Hepatocyte (in vitro differentiated cells): ENCODE measurements around the gene MAPK8IP3. TPM values are rescaled to one million over a fixed set of nuclear protein-coding genes. Genes with fewer than 3 reads are reported as not detected.

Experiments used
- DNase-seq: peaks from one replicate; pipeline ENCODE4 v3.0.0-alpha.2; 2016; ENCODE audit warnings: low spot score
- H2AFZ ChIP-seq: fragments of 200-600 bp; sonication (generic); 2 replicates; pipeline ENCODE4 v1.6.0; 2016; ENCODE audit warnings: antibody characterized with exemption, mild to moderate bottlenecking
- H3K27ac ChIP-seq: fragments of 200-600 bp; sonication (generic); 2 replicates; pipeline ENCODE4 v1.5.1; 2016; ENCODE audit warnings: mild to moderate bottlenecking
- H3K27me3 ChIP-seq: fragments of 200-600 bp; sonication (generic); 2 replicates; pipeline ENCODE4 v1.6.1; 2016
- H3K36me3 ChIP-seq: fragments of 200-600 bp; sonication (generic); replicated peaks from 2 replicates; pipeline ENCODE4 v1.5.1; 2016; ENCODE audit warnings: low read depth; ENCODE audit not compliant: insufficient read depth
- H3K4me1 ChIP-seq: fragments of 200-600 bp; sonication (generic); 2 replicates; pipeline ENCODE4 v1.5.1; 2016; ENCODE audit warnings: mild to moderate bottlenecking, moderate library complexity; ENCODE audit not compliant: insufficient read depth
- H3K4me2 ChIP-seq: fragments of 200-600 bp; sonication (generic); 2 replicates; pipeline ENCODE4 v1.6.0; 2016
- H3K4me3 ChIP-seq: fragments of 200-600 bp; sonication (generic); 2 replicates; pipeline ENCODE4 v1.5.1; 2016; ENCODE audit warnings: mild to moderate bottlenecking
- H3K79me2 ChIP-seq: fragments of 200-600 bp; sonication (generic); 2 replicates; pipeline ENCODE4 v1.6.0; 2017; ENCODE audit warnings: mild to moderate bottlenecking
- H3K9me2 ChIP-seq: fragments of 200-600 bp; sonication (generic); replicated peaks from 2 replicates; pipeline ENCODE4 v1.6.0; 2017; ENCODE audit warnings: mild to moderate bottlenecking; ENCODE audit not compliant: insufficient read depth
- H3K9me3 ChIP-seq: fragments of 200-600 bp; sonication (generic); 2 replicates; pipeline ENCODE4 v1.5.1; 2016; ENCODE audit warnings: low read depth, mild to moderate bottlenecking
- H4K20me1 ChIP-seq: fragments of 200-600 bp; sonication (generic); 2 replicates; pipeline ENCODE4 v1.6.0; 2016; ENCODE audit warnings: mild to moderate bottlenecking; ENCODE audit not compliant: insufficient read depth, poor library complexity, severe bottlenecking
- EZH2 ChIP-seq: fragments of 200-600 bp; sonication (generic); IDR thresholded peaks from 2 replicates; pipeline ENCODE4 v1.6.1; 2016; ENCODE audit warnings: antibody characterized with exemption, mild to moderate bottlenecking, borderline replicate concordance
- EZH2phosphoT487 ChIP-seq: fragments of 200-600 bp; sonication (generic); IDR thresholded peaks from one replicate; pipeline ENCODE4 v1.6.1; 2018; ENCODE audit warnings: antibody characterized with exemption, mild to moderate bottlenecking, low read depth, moderate library complexity; ENCODE audit not compliant: unreplicated experiment, severe bottlenecking
- WGBS: methylation state at CpG from one replicate; pipeline ENCODE4 v1.1.6; 2016; ENCODE audit warnings: low lambda C conversion rate; ENCODE audit errors: missing lambda C conversion rate; 5-methylcytosine and 5-hydroxymethylcytosine counted together
- polyA plus RNA-seq: library from polyadenylated mRNA; unstranded; fragments of >200 nt; fragmentation: Nextera tagmentation; extraction: Ambion mirVana; gene quantifications from 2 replicates; pipeline ENCODE4 v1.2.1, GENCODE V29; 2016
- total RNA-seq: library from RNA; depleted of rRNA; stranded (reverse); fragments of >200 nt; gene quantifications from 2 replicates; pipeline ENCODE4 v1.2.3, GENCODE V29; 2014
- TF ChIP-seq, protein P1 (sequence below): fragments of 200-600 bp; sonication (generic); IDR thresholded peaks from 2 replicates; pipeline ENCODE4 v1.5.1; 2016; ENCODE audit warnings: antibody characterized with exemption, mild to moderate bottlenecking; ENCODE audit not compliant: poor library complexity

MAPK8IP3 gene
- total and polyA plus RNA-seq, 2 experiments from 2014 or later, result 42.3 to 44.9 TPM

DNA sequence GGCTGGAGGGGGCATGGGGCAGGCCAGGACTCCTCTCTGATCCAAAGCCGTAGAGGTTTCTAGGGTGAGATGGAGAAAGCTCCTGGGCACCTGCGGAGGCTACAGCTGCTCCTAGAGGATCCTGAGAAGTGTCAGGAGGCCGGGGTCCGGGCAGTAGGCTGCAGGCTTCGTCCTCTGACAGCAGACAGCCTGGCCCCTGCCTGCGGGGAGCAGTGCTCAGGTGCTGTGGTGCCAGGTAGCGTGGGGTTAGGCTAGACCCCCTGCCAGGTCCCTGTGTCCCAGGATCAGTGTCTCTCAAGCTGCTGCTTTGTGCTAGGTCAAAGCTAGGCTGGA, 68.4 kb downstream of the MAPK8IP3 start:
- Histone ChIP-seq H3K27ac (peak overlapping the region; percentile 98), H3K4me1 (peaks cover 29% of the 10 kb centered on the region)
- TF ChIP-seq, protein P1, sequence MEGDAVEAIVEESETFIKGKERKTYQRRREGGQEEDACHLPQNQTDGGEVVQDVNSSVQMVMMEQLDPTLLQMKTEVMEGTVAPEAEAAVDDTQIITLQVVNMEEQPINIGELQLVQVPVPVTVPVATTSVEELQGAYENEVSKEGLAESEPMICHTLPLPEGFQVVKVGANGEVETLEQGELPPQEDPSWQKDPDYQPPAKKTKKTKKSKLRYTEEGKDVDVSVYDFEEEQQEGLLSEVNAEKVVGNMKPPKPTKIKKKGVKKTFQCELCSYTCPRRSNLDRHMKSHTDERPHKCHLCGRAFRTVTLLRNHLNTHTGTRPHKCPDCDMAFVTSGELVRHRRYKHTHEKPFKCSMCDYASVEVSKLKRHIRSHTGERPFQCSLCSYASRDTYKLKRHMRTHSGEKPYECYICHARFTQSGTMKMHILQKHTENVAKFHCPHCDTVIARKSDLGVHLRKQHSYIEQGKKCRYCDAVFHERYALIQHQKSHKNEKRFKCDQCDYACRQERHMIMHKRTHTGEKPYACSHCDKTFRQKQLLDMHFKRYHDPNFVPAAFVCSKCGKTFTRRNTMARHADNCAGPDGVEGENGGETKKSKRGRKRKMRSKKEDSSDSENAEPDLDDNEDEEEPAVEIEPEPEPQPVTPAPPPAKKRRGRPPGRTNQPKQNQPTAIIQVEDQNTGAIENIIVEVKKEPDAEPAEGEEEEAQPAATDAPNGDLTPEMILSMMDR, result no peak
- no peak for TF ChIP-seq EZH2
- no peak for TF ChIP-seq EZH2phosphoT487

DNA sequence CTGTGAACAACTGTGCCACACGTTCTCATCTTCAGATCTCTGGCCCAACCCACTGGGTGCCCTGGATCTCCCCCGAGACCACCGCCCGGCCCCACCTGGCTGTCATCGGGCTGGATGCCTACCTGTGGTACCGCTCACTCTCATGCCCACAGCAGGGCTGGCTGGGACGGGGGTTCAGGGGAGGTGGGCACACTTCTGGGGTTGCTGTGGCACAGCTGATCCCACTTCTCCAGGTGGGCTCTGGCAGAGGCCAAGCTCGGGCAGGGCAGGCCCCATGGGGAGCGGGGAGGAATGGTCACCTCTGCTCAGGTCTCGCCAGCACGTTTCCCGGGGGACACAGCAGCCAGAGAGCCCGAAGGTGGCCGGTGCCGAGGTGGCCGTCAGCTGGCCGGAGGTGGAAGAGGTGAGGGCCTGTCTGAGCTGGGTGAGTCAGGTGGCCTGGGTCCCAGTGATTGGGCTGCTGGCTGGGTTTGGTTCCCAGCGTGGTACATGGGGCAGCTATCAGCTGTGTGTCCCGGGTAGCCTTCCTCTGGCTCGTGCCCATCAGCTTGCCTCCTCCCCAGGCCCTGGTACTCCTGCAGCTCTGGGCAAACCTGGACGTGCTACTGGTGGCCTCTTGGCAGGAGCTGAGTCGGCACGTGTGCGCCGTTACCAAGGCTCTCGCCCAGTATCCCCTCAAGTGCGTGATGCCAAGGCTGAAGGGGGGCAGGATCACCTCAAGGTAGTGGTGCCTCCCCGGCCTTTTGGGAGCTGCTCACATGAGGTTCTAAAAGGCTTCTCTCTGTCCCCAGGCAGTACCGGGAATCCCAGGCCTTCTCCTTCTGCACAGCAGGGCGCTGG, 69.2 kb downstream of the MAPK8IP3 start:
- Histone ChIP-seq H3K27me3 (no peaks in the 10 kb centered on the region), H3K4me2 (peak overlapping the region; percentile 100), H3K9me3 (no peaks in the 10 kb centered on the region), H3K36me3 (no peaks in the 10 kb centered on the region), H3K79me2 (peaks cover 35% of the 10 kb centered on the region), H4K20me1 (peaks cover 20% of the 10 kb centered on the region), H3K27ac (no peak overlapping the region), H3K4me3 (no peak overlapping the region), H3K4me1 (peaks cover 26% of the 10 kb centered on the region), H3K9me2 (no peaks in the 10 kb centered on the region), H2AFZ (no peak overlapping the region)
- WGBS, result 97% methylated on average over 30 of the region's 30 CpGs
- TF ChIP-seq, protein P1, result no peak
- TF ChIP-seq EZH2, result no peak
- TF ChIP-seq EZH2phosphoT487, result no peak
- DNase-seq, result no peak

More for the DNA sequence above, 68.4 kb downstream of the MAPK8IP3 start:
- peaks cover 34% of the 10 kb centered on the region for H3K79me2 ChIP-seq
- H4K20me1 ChIP-seq, result peaks cover 20% of the 10 kb centered on the region
- whole genome bisulfite sequencing, result 94% methylated on average over 7 of the region's 7 CpGs
- peak overlapping the region; percentile 88 for H3K4me3 ChIP-seq
- H3K4me2 ChIP-seq, result peak overlapping the region; percentile 100
- no peaks in the 10 kb centered on the region for H3K36me3 ChIP-seq
- H3K9me2 ChIP-seq, result no peaks in the 10 kb centered on the region
- H3K9me3 ChIP-seq, result no peaks in the 10 kb centered on the region
- no peaks in the 10 kb centered on the region for H3K27me3 ChIP-seq
- no peak overlapping the region for H2AFZ ChIP-seq
- no peak for DNase-seq

DNA sequence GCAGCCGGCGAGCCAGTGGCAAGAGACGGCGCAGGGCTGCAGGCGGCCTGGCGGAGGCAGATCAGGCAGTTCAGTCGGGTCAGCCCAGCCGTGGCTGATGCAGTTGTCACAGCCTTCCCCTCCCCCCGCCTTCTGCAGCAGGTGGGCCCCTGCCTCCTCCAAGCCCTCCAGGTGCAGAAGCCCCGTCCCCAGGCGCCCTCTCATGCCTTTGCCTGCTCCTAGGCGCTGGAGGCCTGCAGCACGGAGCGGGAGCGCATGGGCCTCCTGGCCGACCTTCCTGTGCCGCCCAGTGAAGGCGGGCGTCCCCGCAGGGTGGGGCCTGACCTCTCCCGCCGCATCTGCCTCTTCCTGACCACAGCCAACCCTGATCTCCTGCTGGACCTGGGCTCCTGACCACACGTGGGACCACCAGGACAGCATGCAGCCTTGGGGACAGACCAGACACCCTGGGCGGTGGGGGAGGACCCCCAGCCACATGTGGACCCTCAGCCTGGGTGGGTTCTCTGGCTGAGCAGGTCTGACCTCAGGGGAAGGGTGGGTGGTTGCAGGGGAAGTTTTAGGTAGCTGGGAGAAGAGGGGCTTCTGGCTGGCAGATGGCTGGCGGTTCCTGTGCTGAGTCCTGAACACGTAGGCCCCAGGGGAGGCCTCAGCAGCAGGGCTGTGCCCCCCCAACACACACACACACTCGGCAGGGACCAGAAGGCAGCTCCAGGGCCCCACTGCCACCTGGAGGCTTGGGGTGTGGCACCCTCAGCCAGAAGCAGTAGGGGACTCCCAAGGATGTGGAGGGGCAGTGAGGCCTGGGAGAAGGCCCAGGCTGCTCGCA, 70.1 kb downstream of the MAPK8IP3 start:
- H3K27me3 ChIP-seq, result no peaks in the 10 kb centered on the region
- WGBS, result 92% methylated on average over 24 of the region's 28 CpGs
- H3K9me2 ChIP-seq, result no peaks in the 10 kb centered on the region
- H3K4me3 ChIP-seq, result no peak overlapping the region
- H2AFZ ChIP-seq, result no peak overlapping the region
- peaks cover 42% of the 10 kb centered on the region for H3K79me2 ChIP-seq
- H3K27ac ChIP-seq, result no peak overlapping the region
- H3K9me3 ChIP-seq, result no peaks in the 10 kb centered on the region
- DNase-seq, result no peak
- H3K36me3 ChIP-seq, result no peaks in the 10 kb centered on the region
- peaks cover 20% of the 10 kb centered on the region for H3K4me1 ChIP-seq
- H3K4me2 ChIP-seq, result no peak overlapping the region
- TF ChIP-seq EZH2 (no peak), EZH2phosphoT487 (no peak)
- TF ChIP-seq, protein P1, result no peak
- H4K20me1 ChIP-seq, result peaks cover 20% of the 10 kb centered on the region
